ENCODE results near the gene PMPCA.

PMPCA gene

DNA sequence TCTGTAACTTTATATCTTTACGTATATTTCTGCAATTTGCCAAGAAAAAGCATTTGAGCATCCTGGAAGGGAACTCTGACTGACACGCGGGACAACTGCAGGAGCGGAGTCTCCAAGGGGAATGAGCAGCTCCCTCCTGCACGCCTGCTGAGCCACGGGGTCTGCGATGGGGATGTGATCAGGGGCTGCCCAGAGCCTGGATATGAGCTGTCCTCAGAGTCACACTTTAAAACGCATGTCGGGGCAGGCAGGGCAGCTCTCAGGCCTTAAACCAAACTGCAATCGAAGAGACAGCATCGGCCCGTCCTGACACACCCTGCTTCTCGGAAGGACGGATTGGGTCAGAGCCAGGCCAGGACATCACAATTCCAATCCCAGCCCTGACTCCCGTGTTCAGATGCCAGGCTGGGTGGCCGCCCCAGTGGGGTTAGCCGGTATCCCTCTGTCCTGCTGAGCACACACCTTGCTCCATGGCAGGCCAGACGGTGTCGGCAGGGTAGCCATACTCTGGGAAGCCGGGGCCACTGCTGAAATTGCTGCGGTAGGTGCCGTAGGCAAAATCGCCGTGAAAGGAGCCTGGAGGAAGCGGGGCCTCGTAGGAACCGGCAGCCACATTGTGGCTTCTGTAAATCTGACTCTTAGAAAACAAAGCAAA is 55.2 kb downstream of the PMPCA start:
- Histone ChIP-seq H3K4me3 (ENCODE audit: low read depth, low read length) (no peak overlapping the region), H3K9me3 (no peaks in the 10 kb centered on the region), H3K27me3 (no peaks in the 10 kb centered on the region), H3K36me3 (peaks cover 87% of the 10 kb centered on the region), H3K4me1 (no peaks in the 10 kb centered on the region)
- no peak for TF ChIP-seq CTCF (IDR thresholded peaks at IDR 0.05; ENCODE audit: low read depth, low read length)
- no peak for DNase-seq

- Histone ChIP-seq H3K9me3 (no peaks in the 10 kb centered on the region), H3K36me3 (peaks cover 87% of the 10 kb centered on the region), H3K4me1 (no peaks in the 10 kb centered on the region), H3K4me3 (ENCODE audit: low read depth, low read length) (no peak overlapping the region), H3K27me3 (no peaks in the 10 kb centered on the region)
- no peak for DNase-seq
- no peak for TF ChIP-seq CTCF (IDR thresholded peaks at IDR 0.05; ENCODE audit: low read depth, low read length)
Observed at GRCh38 chr9:136466155-136466541, 55.7 kb downstream of the PMPCA start.

GRCh38 chr9:136467766-136468165 is 57.3 kb downstream of the PMPCA start:
- no peak for DNase-seq
- Histone ChIP-seq H3K9me3 (no peaks in the 10 kb centered on the region), H3K27me3 (no peaks in the 10 kb centered on the region), H3K4me1 (no peaks in the 10 kb centered on the region), H3K36me3 (peaks cover 90% of the 10 kb centered on the region), H3K4me3 (ENCODE audit: low read depth, low read length) (no peak overlapping the region)
- no peak for TF ChIP-seq CTCF (IDR thresholded peaks at IDR 0.05; ENCODE audit: low read depth, low read length)

- H3K4me1 ChIP-seq, result no peaks in the 10 kb centered on the region
- no peak overlapping the region for H3K4me3 ChIP-seq (ENCODE audit: low read depth, low read length)
- H3K9me3 ChIP-seq, result no peaks in the 10 kb centered on the region
- H3K36me3 ChIP-seq, result peaks cover 90% of the 10 kb centered on the region
- DNase-seq, result no peak
- no peaks in the 10 kb centered on the region for H3K27me3 ChIP-seq
- no peak for TF ChIP-seq CTCF (IDR thresholded peaks at IDR 0.05; ENCODE audit: low read depth, low read length)
Observed at GRCh38 chr9:136470356-136470755, 59.9 kb downstream of the PMPCA start.

DNA sequence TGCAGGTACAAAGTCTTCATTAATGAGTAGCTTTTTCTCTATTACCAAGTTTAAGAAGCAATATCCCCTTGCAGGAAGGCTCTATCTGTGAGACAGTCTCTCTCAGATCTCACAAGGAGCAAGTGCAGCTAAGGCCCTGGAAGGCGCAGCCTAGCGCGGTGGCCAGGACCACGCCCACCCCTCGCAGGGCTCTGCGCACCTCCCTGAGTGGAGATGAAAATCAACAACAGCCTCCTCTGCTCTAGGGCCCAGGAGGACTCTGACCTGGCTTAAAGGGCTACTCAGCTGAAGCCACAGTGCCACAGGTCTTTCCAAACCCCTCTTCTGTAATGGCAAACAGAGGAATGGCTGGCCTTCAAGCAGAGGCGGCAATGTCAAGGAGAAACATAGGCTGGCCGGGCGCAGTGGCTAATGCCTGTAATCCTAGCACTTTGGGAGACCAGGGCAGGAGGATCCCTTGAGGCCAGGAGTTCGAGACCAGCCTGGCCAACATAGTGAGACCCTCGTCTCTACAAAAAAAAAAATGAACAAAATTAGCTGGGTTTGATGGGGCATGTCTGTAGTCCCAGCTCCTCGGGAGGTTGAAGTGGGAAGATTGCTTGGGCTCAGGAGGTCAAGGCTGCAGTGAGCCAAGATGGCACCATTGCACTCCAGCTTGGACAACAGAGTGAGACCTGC is 60.5 kb downstream of the PMPCA start:
- Histone ChIP-seq H3K36me3 (peaks cover 90% of the 10 kb centered on the region), H3K4me1 (no peaks in the 10 kb centered on the region), H3K27me3 (no peaks in the 10 kb centered on the region), H3K4me3 (ENCODE audit: low read depth, low read length) (no peak overlapping the region), H3K9me3 (no peaks in the 10 kb centered on the region)
- no peak for TF ChIP-seq CTCF (IDR thresholded peaks at IDR 0.05; ENCODE audit: low read depth, low read length)
- no peak for DNase-seq

DNA sequence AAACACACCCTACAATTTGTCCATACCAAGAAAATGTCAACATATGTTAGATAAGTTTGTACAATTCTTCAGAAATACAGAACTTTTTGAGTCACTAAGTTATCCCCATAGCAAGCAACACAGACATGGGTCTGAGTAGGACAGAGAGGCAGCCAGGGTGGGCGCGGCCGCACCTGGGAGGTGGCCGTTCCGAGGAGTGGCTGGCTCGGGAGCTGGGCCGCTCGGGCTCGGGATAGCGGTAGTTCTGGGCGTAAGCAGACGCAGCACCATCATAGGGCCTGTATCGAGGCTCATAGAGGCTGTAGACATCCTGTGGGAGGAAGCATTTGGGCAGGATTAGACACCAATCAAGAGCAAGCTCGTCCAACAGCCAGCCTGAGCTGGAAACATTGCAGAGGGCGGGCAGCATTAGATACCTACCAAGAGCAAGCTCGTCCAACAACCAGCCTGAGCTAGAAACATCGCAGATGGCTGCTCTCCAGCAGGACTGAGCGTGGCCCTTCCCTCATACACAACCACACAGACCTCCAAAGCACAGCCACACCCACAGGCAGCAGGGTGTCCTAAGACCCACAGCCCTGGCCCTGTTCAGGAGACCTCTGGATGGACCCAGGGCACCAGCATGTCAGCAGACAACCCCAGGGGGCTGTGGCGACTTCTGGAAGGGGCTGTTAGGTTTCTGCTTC is 61.5 kb downstream of the PMPCA start:
- no peak for DNase-seq
- peaks cover 90% of the 10 kb centered on the region for H3K36me3 ChIP-seq

More for the DNA sequence above, 61.5 kb downstream of the PMPCA start:
- TF ChIP-seq CTCF (IDR thresholded peaks at IDR 0.05; ENCODE audit: low read depth, low read length), result no peak
- H3K27me3 ChIP-seq, result no peaks in the 10 kb centered on the region
- H3K9me3 ChIP-seq, result no peaks in the 10 kb centered on the region
- no peak overlapping the region for H3K4me3 ChIP-seq (ENCODE audit: low read depth, low read length)
- no peaks in the 10 kb centered on the region for H3K4me1 ChIP-seq

Measured in BE2C (cell line).